Activated T-helper 17 cell treated with anti-CD3 and anti-CD28 coated beads, Interleukin-2, amount 50 U/mL, for 72 hours (primary cell): ENCODE measurements around the gene CFAP45. TPM values are rescaled to one million over a fixed set of nuclear protein-coding genes. Genes with fewer than 3 reads are reported as not detected.

Experiments used
- ATAC-seq: fragments of 150-1000 bp; cut with Tn5 transposase; replicated peaks from 2 replicates; pipeline ENCODE4 v1.10.0; 2021; ENCODE audit warnings: mild to moderate bottlenecking, moderate library complexity
- H3K27ac Mint-ChIP-seq: one replicate; pipeline ENCODE4 v1.8.0; 2022; ENCODE audit warnings: mixed read lengths
- H3K27me3 Mint-ChIP-seq: one replicate; pipeline ENCODE4 v1.8.0; 2022; ENCODE audit warnings: mixed read lengths
- H3K36me3 Mint-ChIP-seq: one replicate; pipeline ENCODE4 v1.8.0; 2022; ENCODE audit warnings: low read depth, mild to moderate bottlenecking, mixed read lengths
- H3K4me1 Mint-ChIP-seq: one replicate; pipeline ENCODE4 v1.8.0; 2022; ENCODE audit warnings: mixed read lengths
- H3K4me3 Mint-ChIP-seq: one replicate; pipeline ENCODE4 v1.8.0; 2022; ENCODE audit warnings: mild to moderate bottlenecking, mixed read lengths
- H3K9me3 Mint-ChIP-seq: one replicate; pipeline ENCODE4 v1.8.0; 2022; ENCODE audit warnings: mixed read lengths
- total RNA-seq, 2 donors: library from RNA; stranded (reverse); gene quantifications; one replicate each; pipeline ENCODE4 v1.2.3, GENCODE V29; 2022

Gene CFAP45
- total RNA-seq, 2 donors from 2014 or later, result 0.78 to 3.6 TPM

DNA sequence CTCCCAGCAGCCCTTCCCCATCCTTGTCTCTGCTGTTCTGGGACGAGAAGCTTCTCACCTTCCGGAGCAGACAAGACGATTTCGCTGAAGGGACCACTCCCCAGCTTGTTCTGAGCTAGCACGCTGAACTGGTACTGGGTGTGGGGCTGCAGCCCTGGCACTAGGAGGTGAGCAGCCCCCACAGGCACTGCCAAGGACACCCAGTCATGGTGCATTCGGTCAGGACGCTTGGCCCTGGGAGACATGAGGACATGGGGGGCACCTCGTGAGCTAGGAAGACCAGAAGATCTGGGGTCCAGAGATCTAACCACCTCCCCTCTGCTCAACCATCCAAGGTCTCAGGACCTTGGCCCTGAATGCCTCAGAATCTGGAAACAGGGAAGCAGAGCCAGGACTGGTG, 30.7 kb upstream of the CFAP45 start:
- Mint-ChIP-seq H3K9me3 (no peaks in the 10 kb centered on the region), H3K36me3 (peaks cover 1% of the 10 kb centered on the region), H3K27me3 (no peaks in the 10 kb centered on the region), H3K4me1 (peaks cover 12% of the 10 kb centered on the region), H3K27ac (peak overlapping the region; percentile 11), H3K4me3 (no peak overlapping the region)
- no peak for ATAC-seq

DNA sequence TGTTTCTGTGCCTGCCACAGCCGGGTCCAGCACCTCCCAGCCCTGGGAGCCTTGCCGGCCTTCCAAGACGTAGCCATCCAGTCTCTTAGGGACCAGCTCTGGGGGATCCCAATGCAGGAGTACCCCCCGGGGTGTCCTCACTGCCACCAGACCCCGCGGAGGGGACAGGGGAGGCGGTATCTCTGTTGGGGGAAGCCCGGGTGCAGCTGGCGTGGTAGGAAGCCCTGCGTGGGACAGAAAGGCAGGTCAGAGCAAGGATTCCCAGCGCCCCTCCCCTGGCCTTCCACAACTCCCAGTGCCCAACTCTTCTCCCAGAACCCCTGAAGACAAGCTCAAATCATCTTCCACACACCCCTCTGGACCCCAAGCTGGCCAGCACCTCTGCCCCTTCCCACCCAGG, 30.3 kb upstream of the CFAP45 start:
- ATAC-seq, result no peak
- Mint-ChIP-seq H3K4me1 (peaks cover 12% of the 10 kb centered on the region), H3K27ac (no peak overlapping the region), H3K36me3 (peaks cover 5% of the 10 kb centered on the region), H3K27me3 (no peaks in the 10 kb centered on the region), H3K9me3 (no peaks in the 10 kb centered on the region), H3K4me3 (no peak overlapping the region)

DNA sequence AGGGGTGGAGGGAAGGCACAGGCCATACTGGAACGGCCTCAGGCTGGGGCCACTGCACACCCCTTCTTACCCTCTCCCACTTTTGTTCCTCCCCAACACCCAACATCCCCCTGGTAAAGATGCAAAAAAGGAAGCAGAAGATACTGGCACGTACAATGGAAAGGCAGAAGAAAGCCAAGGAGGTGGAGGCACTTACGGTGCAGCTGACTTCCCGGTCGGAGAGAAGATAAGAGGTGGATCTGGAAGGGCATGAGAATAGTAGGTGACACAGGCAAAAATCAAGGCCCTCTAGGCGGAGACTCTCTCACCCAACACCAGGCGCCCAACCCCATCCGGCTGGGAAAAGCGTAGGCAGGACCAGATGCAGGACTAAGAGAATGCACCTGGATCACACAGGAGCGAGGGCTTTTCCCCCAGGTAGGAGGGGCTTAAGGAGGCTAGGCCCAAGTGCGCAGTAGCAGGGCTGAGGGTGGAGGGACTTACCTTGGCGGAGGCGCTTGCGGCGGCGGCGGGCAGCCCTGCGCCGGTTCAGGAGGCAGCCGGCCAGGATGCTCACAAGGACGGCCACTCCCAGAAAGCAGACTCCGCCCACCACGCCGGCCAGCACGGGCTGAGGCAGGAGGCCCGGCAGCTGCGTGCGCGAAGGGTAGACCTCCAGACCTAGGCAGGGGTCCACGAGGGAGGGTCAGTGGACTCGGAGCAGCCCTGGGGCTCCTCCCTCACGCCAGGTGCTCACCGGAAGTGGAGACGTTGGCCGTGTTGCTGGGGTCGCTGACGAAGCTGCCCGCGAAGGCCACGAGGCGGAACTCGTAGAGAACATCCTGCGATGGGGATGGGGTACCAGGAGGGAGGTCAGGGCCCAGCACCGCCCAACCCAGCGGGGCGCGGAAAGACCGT, 29.4 kb upstream of the CFAP45 start:
- Mint-ChIP-seq H3K27me3 (no peaks in the 10 kb centered on the region), H3K9me3 (no peaks in the 10 kb centered on the region), H3K4me3 (no peak overlapping the region), H3K27ac (no peak overlapping the region), H3K36me3 (peaks cover 13% of the 10 kb centered on the region), H3K4me1 (peaks cover 12% of the 10 kb centered on the region)
- ATAC-seq, result no peak

DNA sequence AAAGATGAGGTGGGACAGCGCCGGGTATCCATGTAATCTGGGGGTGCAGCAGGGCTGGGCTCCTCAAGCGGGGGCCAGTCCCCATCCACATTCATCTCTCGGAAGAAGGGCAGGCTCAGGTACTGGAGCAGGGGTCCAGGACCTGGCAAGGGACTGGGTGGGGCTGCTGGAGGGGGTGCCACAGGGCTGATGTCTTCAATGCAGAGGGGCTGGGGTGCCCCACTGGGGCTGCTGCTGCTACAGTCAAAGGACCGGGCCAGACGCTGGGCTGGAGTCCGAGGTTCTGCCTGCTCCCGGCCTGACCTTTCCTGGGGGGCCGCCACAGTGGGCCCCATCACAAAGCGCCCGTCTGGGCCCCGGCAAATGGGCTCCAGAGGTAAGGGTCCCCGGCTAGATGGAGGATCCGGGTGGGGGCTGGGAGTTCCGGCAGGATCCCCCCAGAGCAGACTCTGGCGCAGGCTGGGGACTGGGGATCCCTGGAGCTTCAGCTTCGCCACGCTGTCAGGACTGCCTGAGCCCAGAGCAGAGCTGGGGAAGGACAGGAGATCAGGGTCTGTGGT, 28.6 kb upstream of the CFAP45 start:
- no peaks in the 10 kb centered on the region for H3K27me3 Mint-ChIP-seq
- H3K4me3 Mint-ChIP-seq, result no peak overlapping the region

DNA sequence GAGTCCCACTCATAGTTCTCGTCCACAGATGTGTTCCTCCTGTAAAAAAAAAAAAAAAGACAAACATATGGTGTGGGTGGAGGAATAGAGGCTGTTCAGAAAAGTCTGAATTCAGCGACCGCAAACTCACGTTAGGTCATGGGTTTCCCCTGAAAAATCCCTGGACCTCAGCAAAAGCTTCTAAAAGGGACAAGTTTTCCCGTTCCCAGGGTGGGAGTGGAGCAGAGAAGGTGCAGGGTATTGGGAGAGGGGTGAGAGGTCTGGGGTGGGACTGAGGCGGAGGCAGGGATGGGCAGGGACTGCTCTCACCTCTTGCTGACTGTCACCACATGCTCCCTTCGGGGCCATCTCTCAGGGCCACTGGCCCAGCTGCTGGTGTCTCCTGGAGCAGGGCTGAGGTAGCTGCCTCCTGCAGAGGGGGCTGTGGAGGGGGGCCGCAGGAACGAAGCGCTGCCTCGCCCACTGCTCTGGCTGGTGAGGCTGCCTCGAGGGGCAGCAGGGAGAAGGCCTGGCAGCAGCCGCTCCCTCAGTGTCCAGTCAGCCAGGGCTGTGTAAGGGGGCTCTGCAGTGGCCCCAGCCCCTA, 28.0 kb upstream of the CFAP45 start:
- Mint-ChIP-seq H3K27ac (no peak overlapping the region), H3K36me3 (peaks cover 28% of the 10 kb centered on the region), H3K9me3 (no peaks in the 10 kb centered on the region), H3K27me3 (no peaks in the 10 kb centered on the region), H3K4me3 (no peak overlapping the region), H3K4me1 (peaks cover 23% of the 10 kb centered on the region)
- ATAC-seq, result no peak

More for the DNA sequence above, 28.6 kb upstream of the CFAP45 start:
- H3K4me1 Mint-ChIP-seq, result peaks cover 17% of the 10 kb centered on the region
- no peaks in the 10 kb centered on the region for H3K9me3 Mint-ChIP-seq
- H3K36me3 Mint-ChIP-seq, result peaks cover 22% of the 10 kb centered on the region
- no peak for ATAC-seq
- H3K27ac Mint-ChIP-seq, result no peak overlapping the region

DNA sequence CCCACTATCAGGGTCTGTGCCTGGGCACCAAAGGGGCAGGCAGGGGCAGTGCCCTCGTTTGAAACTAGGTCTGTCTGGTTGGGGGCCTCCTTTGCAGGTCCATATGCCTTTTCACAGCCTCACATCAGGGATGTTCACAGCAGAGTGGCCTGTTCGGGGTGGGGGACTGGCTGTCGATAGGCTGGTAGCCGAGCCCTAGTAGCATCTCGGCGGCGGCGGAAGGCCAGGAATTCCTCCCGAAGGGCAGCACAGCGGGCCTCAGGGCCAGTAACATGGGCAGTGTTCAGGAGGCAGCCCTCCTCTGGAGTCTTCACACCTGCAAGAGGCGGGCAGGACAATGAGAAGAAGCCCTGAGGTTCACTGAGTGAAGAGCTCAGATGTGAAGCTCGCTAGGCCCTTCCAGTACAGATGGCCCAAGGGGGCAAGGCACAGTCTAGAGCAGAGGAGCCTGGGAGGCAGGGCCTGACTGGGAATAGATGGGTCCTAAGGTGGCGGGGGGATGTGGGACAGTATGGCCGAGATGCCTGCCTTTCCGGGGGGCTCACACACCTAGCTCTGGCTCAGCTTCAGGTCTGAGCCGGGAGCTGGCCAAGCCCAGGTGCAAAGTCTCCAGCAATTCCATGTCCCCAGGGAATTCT, 27.4 kb upstream of the CFAP45 start:
- Mint-ChIP-seq H3K36me3 (peaks cover 34% of the 10 kb centered on the region), H3K27me3 (no peaks in the 10 kb centered on the region), H3K4me1 (peaks cover 26% of the 10 kb centered on the region), H3K27ac (peak overlapping the region; percentile 99), H3K4me3 (peak overlapping the region; percentile 89), H3K9me3 (no peaks in the 10 kb centered on the region)
- no peak for ATAC-seq

DNA sequence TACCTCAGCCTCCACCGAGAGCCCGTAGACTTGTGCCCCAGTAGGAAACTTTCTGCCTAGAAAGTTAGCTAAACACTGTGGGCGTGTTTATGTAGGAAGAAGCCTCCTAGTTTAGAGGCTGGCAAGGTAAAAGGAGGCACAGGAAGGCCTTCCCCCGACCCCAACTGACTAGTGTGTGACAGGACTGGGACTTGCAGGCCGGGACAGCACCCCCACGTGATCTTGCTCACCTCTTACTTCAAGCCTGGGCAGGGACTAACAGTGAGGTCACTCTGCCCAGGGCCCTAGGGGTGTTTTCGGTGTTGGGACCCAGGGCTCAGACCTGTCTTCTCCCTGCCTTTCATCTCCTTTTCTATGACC, 25.7 kb upstream of the CFAP45 start:
- H3K9me3 Mint-ChIP-seq, result no peaks in the 10 kb centered on the region
- ATAC-seq, result peak; percentile 44
- peaks cover 39% of the 10 kb centered on the region for H3K4me1 Mint-ChIP-seq
- H3K27ac Mint-ChIP-seq, result peak overlapping the region; percentile 99
- no peaks in the 10 kb centered on the region for H3K27me3 Mint-ChIP-seq
- peak overlapping the region; percentile 89 for H3K4me3 Mint-ChIP-seq
- H3K36me3 Mint-ChIP-seq, result peaks cover 51% of the 10 kb centered on the region

DNA sequence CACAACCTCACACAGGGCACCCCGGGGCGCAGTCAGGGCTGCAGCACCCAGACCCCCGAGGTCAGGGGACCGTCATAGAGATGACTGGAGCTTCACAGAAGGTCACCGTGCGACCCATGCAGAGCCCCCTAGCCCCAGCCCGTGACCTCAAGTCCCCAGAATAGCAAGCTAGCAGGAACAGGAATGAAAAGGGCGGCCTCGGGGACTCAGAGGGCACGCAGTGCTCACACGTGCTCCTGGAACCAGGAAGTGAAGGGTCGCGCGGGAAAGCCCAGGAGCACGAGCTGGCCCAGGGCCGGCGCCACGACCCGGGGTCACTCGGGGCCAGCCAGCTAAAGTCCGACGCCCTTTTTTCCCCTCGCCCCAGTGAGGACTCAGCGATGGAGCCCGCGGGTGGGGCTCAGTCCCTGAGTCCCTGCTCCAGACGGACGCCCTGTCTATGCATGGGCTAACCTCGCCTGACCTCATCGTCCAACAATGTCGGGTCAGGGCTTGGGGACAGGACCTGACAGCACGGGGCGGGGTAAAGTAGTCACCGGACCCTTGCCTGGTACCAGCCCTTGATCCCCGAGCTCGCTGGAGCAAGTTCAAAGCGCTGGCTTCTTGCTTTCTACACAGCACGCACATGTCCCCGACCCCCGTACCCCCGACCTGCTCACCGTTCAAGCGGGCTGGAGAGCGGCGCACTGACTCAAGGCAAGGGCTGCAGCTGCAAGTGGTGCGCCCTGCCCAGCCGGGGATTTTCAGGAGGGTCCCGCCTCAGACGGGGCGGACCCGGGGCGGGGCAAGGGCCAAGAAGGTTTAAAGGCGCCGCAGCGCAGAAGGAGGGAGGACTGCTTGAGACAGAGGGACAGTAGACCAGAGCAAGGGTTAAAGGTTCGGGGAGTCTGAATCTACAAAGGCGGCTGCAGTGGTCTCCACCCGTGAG, 25.1 kb upstream of the CFAP45 start, which contains the start of gene TAGLN2:
TAGLN2 (minus strand) TSS at position 717 of the 928 bp plus-strand sequence. CDS start 4,998 bp downstream, outside the sequence.
- H3K4me1 Mint-ChIP-seq, result peaks cover 45% of the 10 kb centered on the region
- no peaks in the 10 kb centered on the region for H3K9me3 Mint-ChIP-seq
- peak; percentile 66 for ATAC-seq
- H3K4me3 Mint-ChIP-seq, result peak within 1 kb of the TSS; percentile 89
- peaks cover 57% of the 10 kb centered on the region for H3K36me3 Mint-ChIP-seq
- H3K27me3 Mint-ChIP-seq, result no peaks in the 10 kb centered on the region
- H3K27ac Mint-ChIP-seq, result peak within 1 kb of the TSS; percentile 99

DNA sequence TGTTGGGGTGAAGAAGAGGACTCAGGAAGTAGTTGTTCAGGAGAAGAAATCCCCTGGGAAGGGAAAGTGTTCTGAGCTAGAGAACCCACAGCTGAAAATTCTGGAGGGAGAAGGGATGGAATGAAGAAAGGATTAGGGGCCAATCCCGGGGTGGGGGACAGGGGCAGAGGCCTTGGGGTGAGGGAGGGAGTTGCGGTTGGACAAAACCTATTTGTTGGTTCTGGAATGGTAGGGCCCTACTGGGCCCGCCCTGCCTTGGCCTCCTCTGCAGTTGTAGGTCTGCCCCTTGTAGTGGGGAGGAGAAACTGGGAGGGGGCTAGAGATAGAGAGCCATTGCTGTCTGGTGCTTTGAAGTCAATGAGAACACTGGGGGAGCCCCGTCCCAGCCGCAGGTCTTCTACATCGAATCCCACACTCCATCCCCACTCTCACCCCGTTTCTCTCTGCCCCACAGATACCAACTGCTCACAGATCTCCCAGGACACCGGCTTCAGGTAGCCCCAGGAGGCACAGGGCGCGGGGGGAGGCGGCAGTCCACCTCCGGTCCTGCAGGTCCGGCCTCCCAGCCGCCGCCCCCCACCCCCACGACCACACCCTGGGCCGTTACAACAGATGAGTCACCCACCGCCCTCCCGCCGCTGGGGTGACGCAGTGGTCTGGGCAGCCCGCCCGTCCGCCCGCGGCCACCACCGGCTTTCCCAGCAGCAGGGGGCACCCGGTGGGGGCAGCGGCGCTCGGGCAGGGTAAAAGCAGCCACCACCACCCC, 24.2 kb upstream of the CFAP45 start:
- no peaks in the 10 kb centered on the region for H3K9me3 Mint-ChIP-seq
- peak; percentile 40 for ATAC-seq
- H3K27me3 Mint-ChIP-seq, result no peaks in the 10 kb centered on the region
- H3K27ac Mint-ChIP-seq, result peak overlapping the region; percentile 99
- peaks cover 65% of the 10 kb centered on the region for H3K36me3 Mint-ChIP-seq
- H3K4me3 Mint-ChIP-seq, result peak overlapping the region; percentile 89
- peaks cover 45% of the 10 kb centered on the region for H3K4me1 Mint-ChIP-seq

DNA sequence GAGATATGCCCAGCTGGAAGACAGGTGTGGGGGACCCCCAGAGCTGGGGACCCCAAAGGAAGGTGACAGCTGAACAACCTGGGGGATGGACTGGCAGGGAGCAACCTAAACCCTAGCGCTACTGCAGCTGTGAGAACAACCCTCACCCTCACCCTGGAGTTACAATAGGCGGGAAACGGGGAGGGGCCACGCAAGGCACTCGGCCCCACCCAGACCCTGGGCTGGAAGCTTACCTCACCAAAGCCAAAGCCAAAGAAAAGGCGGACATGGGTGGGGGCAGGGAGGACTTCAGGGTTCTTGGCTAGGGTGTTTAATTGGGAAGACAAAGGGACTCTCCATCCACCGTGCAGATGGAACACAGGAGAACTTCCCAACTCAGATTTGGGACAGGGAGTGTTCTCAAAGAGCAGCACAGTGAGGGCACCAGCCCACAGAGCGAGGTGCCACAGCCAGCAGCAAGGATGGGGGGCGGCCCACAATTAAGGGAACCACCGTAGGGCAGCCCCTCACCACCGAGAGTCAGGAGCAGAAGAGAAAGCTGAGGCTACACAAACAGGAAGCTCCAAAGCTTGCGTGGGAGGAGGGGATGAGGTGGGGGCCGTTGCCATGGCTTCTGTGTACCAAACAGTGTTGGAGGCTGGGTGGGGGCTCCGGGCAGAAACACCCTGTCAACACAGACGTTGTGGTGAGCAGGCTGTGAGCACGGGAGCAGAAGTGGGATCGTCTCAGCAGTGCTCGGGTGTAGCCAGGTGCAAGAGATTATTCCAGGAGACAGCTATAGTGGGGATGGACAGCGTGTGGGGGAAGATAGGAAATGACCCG, 23.4 kb upstream of the CFAP45 start:
- peak; percentile 41 for ATAC-seq
- H3K36me3 Mint-ChIP-seq, result peaks cover 73% of the 10 kb centered on the region
- no peaks in the 10 kb centered on the region for H3K9me3 Mint-ChIP-seq
- H3K27ac Mint-ChIP-seq, result peak overlapping the region; percentile 99
- H3K27me3 Mint-ChIP-seq, result no peaks in the 10 kb centered on the region
- peaks cover 46% of the 10 kb centered on the region for H3K4me1 Mint-ChIP-seq
- H3K4me3 Mint-ChIP-seq, result peak overlapping the region; percentile 89

DNA sequence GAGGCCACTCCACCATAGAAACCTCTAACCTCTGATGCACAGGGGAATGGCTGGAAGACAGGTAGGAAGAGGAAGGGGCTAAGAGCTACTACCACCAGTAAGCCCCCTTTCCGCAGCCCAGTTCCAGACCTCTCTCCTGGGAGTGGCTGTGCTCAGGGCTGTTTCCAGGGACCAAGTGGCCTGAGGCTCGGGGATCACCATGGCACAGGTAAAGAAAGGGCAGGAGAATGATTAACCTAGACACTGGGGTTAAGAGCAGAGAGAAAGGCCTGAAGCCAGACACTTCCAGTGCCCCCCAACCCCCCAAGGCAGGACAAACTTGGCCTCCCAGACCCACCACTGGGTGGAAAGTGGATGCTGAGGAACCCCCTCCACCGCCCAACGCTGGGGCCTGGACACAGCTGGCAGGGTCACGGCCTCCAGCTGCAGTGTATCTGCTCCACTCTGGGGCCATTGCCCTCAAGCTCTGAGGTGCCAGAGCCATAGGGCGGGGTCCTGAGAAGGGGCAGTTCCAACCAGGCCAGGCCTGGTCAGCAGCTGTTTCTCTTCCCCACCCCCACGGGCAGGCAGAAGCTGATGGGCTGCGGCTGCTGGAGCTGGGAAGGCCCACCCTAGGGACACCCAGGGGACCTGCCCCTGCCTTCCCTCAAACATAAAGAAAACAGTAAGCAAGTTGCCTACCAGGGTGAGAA, 22.7 kb upstream of the CFAP45 start:
- Mint-ChIP-seq H3K4me1 (peaks cover 54% of the 10 kb centered on the region), H3K27ac (peak overlapping the region; percentile 99), H3K4me3 (peak overlapping the region; percentile 89), H3K27me3 (no peaks in the 10 kb centered on the region), H3K36me3 (peaks cover 81% of the 10 kb centered on the region), H3K9me3 (no peaks in the 10 kb centered on the region)
- no peak for ATAC-seq
